ENCODE results near the gene EGFL7.
A peak's percentile ranks its signal among the peaks of the same experiment; 100 is the strongest.
"Not testable (repeated sequence)": the region's sequence is repeated elsewhere in the genome, so short reads cannot be mapped to it uniquely, and the experiment has no call there.

The EGFL7 gene

GRCh38 chr9:136697821-136698526, 35.3 kb downstream of the EGFL7 start:
- no peak for DNase-seq (ENCODE audit: low read depth in 2 of 2)

- DNase-seq (ENCODE audit: low read depth in 2 of 2): no peak
Observed at GRCh38 chr9:136698635-136699246, 36.0 kb downstream of the EGFL7 start.

- DNase-seq (ENCODE audit: low read depth in 2 of 2): no peak
Observed at GRCh38 chr9:136700304-136700703, 37.6 kb downstream of the EGFL7 start.

GRCh38 chr9:136700959-136701667, 38.4 kb downstream of the EGFL7 start:
- peak; percentile 62 to 76 for DNase-seq (ENCODE audit: low read depth in 2 of 2)

- DNase-seq (ENCODE audit: low read depth in 2 of 2): no peak
Observed at GRCh38 chr9:136701668-136702053, 38.9 kb downstream of the EGFL7 start.

GRCh38 chr9:136703276-136703860, 40.7 kb downstream of the EGFL7 start:
- no peak for DNase-seq (ENCODE audit: low read depth in 2 of 2)

- not testable (repeated sequence) for DNase-seq (ENCODE audit: low read depth in 2 of 2)
Observed at GRCh38 chr9:136704741-136705140, 42.0 kb downstream of the EGFL7 start.

- no peak for DNase-seq (ENCODE audit: low read depth in 2 of 2)
Observed at GRCh38 chr9:136705564-136705963, 42.8 kb downstream of the EGFL7 start.

GRCh38 chr9:136707011-136707410, 44.3 kb downstream of the EGFL7 start:
- DNase-seq (ENCODE audit: low read depth in 2 of 2): no peak

- DNase-seq (ENCODE audit: low read depth in 2 of 2): no peak
Observed at GRCh38 chr9:136707849-136708517, 45.3 kb downstream of the EGFL7 start.

GRCh38 chr9:136709454-136710109, 46.9 kb downstream of the EGFL7 start:
- no peak for DNase-seq (ENCODE audit: low read depth in 2 of 2)

GRCh38 chr9:136710543-136710942, 47.8 kb downstream of the EGFL7 start:
- DNase-seq (ENCODE audit: low read depth in 2 of 2): no peak

GRCh38 chr9:136711219-136711648, 48.5 kb downstream of the EGFL7 start:
- not testable (repeated sequence) for DNase-seq (ENCODE audit: low read depth in 2 of 2)

GRCh38 chr9:136711751-136712689, 49.3 kb downstream of the EGFL7 start, which contains the start of gene DIPK1B:
DIPK1B (plus strand) TSS chr9:136712572; CDS start chr9:136712666, 94 bp downstream.
- DNase-seq (ENCODE audit: low read depth in 2 of 2): no peak

GRCh38 chr9:136712690-136713544, 50.2 kb downstream of the EGFL7 start:
- DNase-seq (ENCODE audit: low read depth in 2 of 2): no peak

GRCh38 chr9:136713550-136713949, 50.8 kb downstream of the EGFL7 start:
- no peak for DNase-seq (ENCODE audit: low read depth in 2 of 2)

GRCh38 chr9:136714096-136714892, 51.6 kb downstream of the EGFL7 start:
- DNase-seq (ENCODE audit: low read depth in 2 of 2): no peak

GRCh38 chr9:136714893-136715274, 52.2 kb downstream of the EGFL7 start:
- no peak for DNase-seq (ENCODE audit: low read depth in 2 of 2)
